GM18907 (cell line): ENCODE measurements around the gene LAP3.
"Not testable (repeated sequence)": the region's sequence is repeated elsewhere in the genome, so short reads cannot be mapped to it uniquely, and the experiment has no call there.

Experiments used
- ATAC-seq: cut with Tn5 transposase; IDR thresholded peaks from one replicate; pipeline ENCODE4 v1.9.1; 2021; ENCODE audit warnings: mild to moderate bottlenecking, moderate library complexity; ENCODE audit not compliant: unreplicated experiment

The LAP3 gene

DNA sequence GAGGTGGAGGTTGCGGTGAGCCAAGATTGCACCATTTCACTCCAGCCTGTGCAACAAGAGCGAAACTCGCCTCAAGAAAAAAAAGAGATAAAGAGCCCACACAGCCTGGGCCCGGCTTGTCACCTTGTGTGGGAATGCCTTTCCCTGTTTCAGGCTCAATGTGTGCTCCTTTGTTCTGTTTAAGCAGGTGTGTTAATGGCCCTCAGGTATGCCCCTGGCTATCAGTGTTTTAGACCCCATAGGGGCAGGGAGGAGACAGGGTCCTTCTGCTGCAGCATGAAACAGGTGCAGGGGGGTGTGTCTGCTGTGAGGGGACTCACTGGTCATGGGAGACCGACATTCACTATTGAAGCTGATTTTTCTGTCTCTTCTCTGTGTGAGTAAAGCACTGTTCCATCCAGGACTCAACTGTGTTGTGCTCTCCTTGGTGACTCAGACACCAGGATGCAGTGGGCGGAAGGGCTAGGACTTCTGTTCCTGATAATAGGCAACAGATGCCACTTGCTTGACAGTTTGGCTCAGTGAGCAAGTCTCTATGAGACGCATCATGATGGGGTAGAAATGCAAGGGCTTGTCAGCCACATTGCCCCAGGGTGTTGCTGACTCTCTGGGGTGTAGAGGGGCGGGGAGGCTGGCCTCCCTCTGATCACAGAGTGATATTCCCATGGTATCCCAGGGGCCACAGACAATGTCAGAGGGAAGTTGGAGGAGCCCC is 15.6 kb upstream of the LAP3 start:
- ATAC-seq, result no peak

DNA sequence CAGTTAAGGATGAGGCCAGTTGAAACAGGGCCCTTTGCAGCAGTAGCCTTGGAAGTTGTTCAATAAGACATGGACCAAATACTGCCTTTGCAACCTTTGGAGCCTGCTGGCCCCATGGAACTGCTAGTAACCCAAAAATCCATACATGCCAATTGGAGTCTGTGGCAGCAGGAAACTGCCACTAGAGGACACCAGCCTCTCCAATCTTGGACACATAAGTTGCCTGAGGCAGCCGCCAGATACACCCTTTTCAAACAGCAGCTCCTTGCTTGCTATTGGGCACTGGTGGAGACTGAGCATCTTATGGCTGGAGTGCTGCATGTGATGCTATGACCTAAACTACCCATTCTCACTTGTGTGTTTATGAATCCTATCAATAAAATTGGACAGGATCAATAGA is 14.8 kb upstream of the LAP3 start:
- ATAC-seq, result no peak

DNA sequence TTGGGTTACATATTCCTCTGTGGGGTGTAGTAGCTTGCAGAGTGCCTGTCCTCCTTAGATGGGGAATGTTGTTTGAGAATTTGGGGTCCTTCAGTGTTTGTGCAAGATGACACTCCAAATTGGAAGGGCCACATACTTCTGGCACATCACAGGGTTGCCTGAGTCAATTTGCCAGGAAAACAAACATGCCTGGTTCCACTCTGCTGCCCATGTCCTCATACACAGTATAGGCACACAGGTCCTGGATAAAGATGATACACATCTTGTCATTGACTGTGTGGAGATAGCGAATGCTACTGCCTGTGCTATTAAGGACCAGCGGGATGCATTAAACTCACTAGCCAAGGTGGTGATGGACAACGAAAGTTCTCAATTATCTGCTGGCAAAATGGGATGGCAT is 11.2 kb upstream of the LAP3 start:
- ATAC-seq, result no peak

DNA sequence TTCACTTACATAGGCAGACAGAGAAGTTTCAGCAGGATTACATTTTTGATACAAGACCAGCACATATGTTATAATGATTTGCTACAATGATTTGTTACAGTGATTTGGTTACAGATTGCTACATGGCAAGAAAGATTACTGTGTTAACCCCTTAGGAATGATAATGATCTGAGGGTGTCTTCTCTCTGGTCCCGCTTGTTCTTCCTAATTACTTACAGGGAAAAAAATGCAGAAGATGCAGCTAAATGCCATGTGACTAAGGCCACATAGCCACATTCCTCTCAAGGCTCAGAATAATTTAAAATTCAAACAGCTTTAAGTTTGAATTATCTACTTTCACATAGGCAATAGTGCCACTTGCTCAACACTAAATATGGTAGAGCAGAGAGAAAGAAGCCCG is 9.7 kb upstream of the LAP3 start:
- no peak for ATAC-seq

DNA sequence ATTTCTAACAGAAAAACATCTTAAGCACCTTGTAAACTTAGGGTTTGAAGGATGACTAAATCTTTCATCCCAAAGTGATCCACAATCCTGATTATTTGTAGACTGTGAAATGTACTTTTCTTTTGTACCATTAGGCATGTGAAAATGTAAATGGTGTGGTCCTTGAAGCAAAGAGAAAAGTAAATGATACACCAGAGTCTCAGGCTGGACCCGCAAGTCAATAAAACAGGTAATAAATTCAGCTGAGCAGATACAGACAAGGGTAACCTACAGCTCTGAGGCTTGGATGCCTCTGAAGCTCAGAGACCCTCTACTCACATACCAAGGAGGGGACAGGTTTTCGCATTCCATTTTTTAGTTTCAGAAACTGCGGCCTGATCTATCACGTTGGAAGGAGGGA is 2.8 kb upstream of the LAP3 start:
- ATAC-seq, result no peak

DNA sequence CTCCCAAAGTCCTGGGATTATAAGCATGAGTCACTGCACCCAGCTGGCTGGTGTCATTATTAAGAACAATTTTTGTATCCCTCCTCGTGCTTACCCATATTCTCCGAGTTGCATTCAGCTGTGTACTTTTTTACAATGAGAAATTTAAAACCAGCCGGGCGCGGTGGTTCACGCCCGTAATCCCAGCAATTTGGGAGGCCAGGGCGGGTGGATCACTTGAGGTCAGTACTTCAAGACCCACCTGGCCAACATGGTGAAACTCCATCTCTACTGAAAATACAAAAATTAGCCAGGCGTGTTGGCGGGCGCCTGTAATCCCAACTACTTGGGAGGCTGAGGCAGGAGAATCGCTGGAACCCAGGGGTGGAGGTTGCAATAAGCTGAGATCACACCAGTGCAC is 1.8 kb upstream of the LAP3 start:
- not testable (repeated sequence) for ATAC-seq

DNA sequence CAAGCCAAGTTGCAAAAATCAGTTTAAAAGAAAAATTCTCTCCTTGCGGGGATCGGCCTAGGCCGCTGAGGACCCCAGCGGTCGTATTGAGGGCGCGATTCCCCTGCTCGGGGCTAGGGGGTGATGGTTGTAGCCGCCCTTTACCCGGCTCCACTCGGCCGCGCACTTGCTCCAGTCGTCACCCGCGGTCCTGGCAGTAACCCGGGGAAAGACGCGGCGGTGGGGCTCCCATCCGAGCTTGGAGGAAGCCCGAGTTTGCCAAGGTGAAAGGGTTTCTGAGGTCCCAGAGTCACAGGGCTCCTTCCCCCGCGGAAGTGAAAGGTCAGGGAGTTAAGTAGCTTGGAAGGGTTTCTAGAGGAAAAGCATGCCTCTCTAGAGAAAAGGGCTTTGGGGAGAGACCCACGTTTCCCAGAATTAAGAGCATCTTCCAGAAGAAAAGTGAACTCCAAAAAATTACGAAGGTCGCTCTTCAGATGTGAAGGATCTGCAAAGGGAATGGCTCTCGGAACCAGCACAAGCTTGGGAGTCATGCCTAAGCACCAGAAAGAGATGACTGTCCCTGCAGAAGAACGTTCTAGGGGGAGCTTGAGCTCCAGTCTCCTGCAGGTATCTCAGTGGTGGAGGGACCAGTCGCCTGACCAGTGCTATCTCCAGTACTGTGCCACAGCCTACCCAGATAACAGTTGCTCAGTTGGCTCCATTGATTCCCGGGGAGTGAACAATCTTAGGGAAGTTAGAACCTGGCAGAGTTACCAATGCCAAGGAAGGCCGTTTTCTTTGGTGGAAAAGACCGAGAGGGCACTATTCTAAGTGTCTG is 875 bp downstream of the LAP3 start:
- peak; percentile 21 for ATAC-seq

DNA sequence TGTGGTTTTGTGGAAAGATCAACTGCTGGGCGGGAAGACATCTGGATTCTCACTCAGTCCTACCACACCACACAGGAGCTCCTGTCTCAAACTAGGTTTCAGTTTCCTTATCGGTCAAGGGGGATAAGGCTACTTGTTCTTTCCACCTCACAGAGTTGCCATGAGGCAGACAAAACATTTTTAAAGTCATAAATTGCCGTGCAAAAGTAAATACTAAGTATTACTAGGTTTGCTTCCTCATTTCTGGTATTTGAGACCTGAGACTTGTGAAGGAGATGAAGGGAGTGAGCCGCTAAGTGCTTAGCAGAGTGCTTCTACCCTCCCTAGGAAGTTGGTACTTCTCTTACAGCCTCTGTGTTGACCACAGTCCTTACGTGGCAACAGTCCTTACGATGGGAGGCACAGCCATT is 1.5 kb downstream of the LAP3 start:
- ATAC-seq, result peak; percentile 40

DNA sequence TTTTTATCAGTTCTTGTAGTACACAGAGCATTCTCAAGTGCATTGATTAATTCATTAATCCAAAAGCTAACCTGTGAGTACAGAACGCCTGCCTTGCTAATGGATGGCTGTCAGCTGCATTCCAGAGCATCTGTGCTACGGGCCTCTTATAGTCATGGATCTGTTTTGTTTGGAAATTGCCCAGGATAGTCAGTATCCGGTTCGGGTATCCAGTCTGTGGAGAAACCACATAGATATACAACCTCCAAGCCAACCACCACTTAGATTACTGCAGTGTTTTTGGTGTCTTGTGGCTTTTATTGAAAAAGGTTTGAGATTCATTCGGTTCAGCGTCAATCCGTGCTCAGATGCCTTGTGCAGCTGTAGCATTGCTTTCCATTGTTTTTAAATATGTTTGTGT is 4.0 kb downstream of the LAP3 start:
- ATAC-seq, result no peak

DNA sequence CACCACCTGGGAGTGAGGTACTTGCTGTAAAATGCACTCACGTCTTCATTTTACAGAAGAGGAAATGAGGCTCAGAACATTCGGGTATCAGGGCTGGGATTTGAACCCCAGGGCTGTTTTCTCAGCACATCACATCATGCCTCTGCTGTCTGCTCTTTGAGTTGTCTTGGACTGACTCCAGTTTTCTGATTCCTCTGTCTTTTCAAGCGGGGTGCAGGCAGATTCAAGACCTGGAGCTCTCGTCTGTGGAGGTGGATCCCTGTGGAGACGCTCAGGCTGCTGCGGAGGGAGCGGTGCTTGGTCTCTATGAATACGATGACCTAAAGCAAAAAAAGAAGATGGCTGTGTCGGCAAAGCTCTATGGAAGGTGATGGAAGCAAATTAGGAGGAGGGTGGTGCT is 6.3 kb downstream of the LAP3 start:
- no peak for ATAC-seq

DNA sequence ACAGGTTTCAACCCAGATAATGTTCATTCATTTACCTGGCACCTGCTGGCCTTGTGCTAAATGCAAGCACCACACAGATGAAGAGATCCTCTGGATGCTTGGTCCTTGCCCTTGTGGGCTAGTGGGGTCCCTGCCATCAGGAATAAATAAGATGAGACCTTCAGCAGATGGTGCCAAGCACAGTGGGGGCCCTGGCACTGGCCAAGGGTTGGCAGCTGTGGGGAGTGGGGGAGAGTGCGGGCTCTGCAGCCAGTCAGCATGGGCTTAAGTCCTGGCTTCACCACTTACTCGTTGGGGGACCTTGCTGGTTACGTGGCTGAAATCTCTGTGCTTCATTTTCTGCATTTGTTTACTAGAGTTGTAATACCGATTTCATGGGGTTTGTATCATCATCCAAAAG is 6.9 kb downstream of the LAP3 start:
- no peak for ATAC-seq

DNA sequence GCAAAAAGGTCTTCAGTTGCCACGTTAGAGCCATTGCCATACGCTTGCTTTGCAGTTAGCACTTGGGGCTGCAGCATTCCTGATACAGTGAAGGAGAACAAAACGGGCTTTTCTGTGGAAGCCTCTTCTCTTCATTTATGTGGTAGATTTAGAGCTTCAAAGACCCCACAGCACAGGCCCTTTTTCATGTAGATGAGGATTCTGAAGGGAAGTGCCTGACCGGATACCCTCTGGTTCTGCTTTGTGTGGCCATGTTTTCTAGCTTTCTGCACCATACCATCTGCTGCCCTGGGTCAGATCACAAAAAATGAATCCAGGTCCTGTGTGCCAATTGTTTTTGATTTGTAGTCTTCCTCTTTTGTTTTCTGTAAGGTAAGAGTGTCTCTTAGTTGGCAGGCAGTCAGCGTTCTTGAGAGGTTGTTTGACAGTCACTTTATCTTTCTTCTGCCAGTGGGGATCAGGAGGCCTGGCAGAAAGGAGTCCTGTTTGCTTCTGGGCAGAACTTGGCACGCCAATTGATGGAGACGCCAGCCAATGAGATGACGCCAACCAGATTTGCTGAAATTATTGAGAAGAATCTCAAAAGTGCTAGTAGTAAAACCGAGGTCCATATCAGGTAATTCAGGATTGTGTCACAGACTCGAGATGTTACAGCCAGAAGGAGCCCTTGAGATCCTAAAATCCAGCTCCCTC is 7.7 kb downstream of the LAP3 start:
- ATAC-seq, result no peak

DNA sequence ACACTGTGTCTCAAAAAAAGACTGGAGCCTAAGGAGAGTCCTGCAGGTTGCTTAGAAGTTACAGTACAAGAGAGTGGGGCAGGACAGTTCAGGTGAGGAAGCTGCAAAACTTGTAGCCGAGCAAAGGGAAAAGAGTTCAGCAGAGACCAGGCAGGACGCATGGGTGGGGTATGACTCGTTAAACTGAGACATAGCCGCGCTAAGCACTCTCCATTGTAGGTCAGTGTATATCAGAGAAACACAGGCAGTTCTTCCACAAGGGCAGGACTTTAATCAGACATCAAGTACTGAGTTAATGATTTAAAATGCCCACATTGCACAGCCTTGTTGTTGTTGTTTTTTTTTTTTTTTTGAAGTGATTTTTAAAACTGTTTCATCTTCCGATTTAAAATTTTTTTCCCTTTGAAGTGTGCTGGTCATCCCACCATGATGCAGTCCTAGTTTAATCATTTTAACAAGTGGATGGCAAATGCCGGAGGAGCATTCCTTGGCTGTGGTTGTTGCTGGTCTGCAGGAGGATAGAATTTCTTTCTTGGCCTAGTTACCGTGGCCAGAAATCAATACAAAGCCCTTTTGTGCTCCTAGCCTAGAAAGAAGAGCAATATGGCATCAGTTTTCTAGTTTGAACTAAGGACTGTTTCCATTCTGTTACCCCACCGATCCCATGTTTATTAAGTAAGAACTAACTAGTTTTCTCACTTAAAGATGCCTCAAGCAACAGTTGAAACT is 10.3 kb downstream of the LAP3 start:
- ATAC-seq, result no peak

DNA sequence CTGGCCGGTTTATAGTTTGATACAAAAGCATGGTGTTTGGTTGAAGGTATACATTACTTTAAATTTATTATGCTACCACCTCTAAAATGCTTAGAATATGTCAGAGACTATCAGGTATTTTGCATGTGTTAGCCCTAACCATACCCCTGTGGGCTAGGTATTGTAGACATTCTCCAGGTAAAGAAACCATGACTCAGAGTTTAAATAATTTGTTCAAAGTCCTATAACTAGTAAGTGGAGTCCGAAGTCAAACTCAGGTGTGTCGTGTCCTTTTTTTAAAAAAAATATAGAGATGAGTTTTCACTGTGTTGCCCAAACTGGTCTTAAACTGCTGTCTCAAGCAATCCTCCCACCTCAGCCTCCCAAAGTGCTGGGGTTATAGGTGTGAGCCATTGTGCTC is 12.4 kb downstream of the LAP3 start:
- ATAC-seq, result no peak

DNA sequence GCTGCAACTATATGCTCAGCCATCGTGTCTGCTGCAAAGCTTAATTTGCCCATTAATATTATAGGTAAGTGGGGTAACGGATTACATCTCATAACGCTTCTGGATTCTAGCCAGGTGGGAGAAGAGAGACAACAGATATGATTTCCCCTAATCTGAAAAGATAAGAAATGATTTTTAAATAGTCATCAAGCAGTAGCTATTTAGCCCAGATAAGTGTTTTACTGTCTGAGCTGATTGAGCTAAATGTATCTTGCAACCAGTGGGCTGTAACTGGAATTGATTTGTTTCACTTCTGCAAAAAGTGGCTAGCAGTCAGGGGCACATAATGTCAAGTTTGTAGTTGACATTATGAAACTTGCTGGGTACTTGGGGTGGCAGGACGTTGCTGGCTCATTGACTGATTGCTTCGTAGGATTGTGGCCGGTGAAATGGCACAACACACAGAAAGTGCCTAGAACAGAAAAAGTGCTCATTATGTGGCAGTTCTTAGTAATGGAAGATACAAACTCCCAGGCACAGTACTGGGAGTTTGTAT is 18.5 kb downstream of the LAP3 start:
- ATAC-seq, result peak; percentile 93

DNA sequence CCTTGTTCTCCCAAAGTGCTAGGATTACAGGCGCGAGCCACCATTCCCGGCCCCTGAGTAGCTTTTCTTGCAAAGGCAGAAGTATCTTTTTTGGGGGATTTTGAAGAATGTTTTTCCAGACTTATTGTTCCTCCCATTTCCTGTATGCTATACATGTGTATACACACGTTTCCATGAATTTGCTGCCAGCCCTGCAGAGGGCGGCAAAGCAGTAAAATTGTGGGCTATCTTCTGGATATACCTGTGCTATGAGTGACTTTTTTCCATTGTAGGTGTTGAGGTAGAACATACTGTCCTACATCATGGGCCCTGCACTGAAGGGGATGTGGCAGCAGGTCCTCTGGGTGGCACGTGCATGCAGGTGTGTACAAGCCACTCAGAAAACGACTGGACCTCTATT is 20.5 kb downstream of the LAP3 start:
- no peak for ATAC-seq

DNA sequence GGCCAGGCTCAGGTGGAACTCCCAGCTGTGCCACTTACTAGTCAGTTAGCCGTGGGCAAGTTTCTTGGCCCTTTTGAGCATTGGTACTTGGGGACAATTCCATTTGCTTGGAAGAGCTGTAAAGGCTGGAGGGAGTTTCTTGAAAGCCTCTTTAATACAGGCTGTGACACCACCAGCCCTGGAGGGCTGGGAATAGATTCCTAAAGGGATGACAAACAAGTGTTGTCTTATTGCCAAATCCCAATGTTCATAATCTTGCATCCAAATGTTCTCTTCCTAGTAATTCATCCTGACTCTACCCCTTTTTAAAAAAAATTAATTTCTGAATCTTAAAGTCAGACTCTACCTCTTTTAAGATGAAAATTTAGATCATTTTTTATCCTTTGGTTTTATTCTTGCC is 22.8 kb downstream of the LAP3 start:
- ATAC-seq, result no peak

DNA sequence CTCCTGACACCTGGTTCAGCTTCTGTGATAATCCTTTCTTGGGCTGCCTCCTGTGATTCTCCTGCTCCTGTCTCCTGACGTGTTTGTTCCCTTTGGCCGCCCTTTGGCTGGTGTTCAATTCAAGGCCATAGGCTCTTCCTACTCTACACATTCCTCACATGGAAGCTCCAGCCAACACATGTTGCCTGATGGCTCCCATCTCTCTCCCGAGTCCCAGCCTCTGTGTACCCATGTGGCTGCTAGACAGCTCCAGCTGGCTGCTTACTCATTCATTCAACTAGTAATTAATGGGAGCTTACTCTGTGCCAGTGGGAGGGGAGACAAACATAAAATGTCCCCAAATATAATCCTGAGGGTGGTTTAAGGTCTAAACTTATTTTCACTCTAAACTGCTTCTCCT is 28.2 kb downstream of the LAP3 start:
- ATAC-seq, result no peak

DNA sequence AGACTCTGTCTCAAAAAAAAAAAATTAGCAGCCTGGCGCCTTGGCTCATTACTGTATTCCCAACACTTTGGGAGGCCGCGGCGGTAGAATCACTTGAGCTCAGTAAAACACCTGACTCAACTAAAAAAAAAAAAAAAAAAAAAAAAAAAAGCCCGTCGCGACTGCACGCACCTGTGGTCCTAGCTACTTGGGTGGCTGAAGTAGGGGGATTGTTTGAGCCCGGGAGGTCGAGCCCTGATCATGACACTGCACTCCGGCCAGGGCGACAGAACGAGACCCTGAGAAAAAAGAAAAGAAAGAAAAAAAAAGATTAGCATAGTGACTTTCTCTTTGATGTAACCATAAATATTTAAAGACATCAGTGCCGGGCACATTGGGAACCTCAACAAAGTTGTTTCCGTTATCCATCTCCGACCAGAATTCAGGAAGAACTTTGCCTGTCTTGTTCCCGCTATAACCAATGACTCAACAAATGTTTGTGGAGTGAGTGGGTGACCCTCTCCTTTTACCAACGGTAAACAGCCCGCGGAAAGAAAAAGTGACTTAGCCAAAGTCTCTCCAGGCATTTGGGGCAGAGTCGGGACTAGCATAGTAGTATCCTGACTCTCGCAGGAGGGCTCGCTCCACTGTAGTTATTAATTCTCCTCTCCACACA is 36.9 kb downstream of the LAP3 start:
- peak; percentile 50 for ATAC-seq
